GM12892 (cell line): Measurements from ENCODE around the gene GEMIN4.

Source experiments
- POLR2A ChIP-seq: IDR thresholded peaks from 2 replicates; pipeline ENCODE4 v1.6.1; 2011; ENCODE audit warnings: low read depth, low read length, control low read depth
- POLR2AphosphoS5 ChIP-seq: IDR thresholded peaks from 2 replicates; pipeline ENCODE4 v1.6.1; 2011; ENCODE audit warnings: low read depth, low read length, control low read depth
- TAF1 ChIP-seq: IDR thresholded peaks from 2 replicates; pipeline ENCODE4 v1.6.1; 2011; ENCODE audit warnings: low read depth, mild to moderate bottlenecking, control low read depth, low read length, borderline replicate concordance

GRCh38 chr17:789160-789840, 37.2 kb upstream of the GEMIN4 start:
- TF ChIP-seq POLR2AphosphoS5 (no peak), POLR2A (no peak), TAF1 (no peak)
